ENCODE data around the gene RAB11FIP4.

The RAB11FIP4 gene

DNA sequence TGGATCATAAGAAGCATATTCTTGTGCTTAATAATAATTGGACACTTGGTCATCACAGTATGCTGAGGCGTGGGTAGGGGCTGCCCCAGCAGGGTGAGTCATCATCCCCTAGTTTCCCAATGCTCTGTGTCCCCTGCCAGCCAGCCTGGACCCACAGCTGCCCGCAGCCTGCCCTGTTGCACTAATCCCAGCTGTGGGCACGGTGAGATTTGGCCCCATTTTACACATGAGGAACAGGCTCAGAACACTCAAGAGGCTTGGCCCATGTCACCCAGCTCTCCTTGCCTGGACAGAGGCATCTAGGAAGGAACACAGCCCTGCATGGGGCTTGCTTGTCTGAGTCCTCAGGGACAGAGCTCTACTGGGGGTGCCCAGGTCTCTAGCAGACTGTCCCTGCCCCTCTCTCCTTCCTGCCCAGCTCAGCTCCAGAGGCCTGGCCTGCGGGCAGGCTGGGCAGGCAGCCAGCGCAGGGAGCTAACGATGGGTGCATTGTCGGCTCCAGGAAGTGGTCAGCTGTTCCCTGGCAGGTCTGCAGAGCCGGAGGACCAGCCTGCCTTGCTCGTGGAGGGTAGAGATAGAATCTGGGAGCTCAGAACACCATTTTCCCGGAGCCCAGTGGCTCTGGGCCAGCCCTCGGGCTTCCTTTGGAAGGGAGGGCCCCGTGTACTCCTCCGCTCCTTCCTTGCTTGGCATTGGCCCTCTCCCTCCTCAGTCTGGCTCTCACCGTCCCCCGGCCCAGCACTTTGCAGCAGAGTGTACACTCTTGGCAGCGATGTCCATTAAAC, 189.4 kb downstream of the RAB11FIP4 start:
- TF ChIP-seq, protein P1, sequence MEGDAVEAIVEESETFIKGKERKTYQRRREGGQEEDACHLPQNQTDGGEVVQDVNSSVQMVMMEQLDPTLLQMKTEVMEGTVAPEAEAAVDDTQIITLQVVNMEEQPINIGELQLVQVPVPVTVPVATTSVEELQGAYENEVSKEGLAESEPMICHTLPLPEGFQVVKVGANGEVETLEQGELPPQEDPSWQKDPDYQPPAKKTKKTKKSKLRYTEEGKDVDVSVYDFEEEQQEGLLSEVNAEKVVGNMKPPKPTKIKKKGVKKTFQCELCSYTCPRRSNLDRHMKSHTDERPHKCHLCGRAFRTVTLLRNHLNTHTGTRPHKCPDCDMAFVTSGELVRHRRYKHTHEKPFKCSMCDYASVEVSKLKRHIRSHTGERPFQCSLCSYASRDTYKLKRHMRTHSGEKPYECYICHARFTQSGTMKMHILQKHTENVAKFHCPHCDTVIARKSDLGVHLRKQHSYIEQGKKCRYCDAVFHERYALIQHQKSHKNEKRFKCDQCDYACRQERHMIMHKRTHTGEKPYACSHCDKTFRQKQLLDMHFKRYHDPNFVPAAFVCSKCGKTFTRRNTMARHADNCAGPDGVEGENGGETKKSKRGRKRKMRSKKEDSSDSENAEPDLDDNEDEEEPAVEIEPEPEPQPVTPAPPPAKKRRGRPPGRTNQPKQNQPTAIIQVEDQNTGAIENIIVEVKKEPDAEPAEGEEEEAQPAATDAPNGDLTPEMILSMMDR (IDR thresholded peaks at IDR 0.05; ENCODE audit: low read depth, low read length, missing control alignments): no peak
- no peak overlapping the region for H3K4me3 ChIP-seq (replicated peaks; ENCODE audit: low read depth, low read length)
- DNase-seq (ENCODE audit: extremely low read depth, low read depth): no peak

DNA sequence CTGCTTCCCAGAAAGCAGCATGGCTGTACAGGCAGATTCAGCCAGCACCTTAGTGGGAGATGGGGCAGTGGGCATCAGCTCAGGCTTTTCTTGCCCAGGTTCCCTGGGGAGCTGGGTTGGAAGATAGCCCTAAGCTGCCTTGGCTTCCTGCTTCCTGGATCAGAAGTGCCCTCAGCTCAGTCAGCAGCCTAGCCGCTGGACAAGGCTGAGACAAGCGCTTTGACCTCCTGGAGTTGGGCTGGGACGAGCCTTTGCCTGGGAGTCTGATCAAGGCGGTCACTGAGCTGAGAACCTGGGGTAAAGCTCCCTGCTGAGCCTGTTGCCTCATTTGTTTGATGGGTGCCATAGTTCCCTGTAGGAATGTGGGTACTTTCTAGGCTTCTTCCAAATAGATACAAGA, 190.0 kb downstream of the RAB11FIP4 start:
- no peak for DNase-seq (ENCODE audit: extremely low read depth, low read depth)

DNA sequence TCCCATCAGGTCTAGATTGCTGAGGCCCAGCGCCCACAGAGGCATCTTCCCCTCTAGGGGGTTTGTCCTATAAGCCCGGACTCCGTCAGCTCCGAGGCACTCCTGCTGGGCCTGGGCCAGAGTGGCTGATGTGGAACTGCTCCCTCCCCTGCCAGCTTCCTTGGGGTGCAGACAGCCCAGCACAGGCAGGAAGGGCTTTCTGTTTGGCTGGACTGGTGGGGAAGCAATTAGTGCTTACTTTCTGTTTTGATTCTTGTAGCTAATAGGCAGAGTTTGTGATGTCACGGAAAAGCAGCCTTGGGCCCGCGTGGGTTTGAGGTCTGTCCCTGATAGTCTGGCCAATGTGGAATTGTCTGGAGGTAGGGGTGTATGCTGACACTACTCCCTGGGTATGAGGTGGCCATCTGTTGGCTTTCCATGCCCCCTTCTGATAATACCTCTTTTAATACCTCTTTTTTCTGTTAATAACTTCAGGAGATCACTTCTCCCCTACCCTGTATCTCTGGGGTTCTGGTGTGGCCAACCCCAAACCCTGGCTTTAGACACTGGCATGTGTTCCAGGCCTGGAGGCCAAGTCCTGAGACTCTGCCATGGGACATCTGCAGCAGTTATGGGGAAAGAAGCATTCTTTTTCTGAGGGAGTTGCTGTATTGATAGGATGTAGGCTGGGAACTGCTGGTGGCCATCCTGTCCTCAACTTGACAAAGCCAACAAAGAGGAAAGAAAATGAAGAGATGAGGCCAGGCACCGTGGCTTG, 190.9 kb downstream of the RAB11FIP4 start:
- DNase-seq (ENCODE audit: extremely low read depth, low read depth): no peak
- TF ChIP-seq, protein P1 (IDR thresholded peaks at IDR 0.05; ENCODE audit: low read depth, low read length, missing control alignments): no peak
- no peak overlapping the region for H3K4me3 ChIP-seq (replicated peaks; ENCODE audit: low read depth, low read length)

More for the DNA sequence above, 190.0 kb downstream of the RAB11FIP4 start:
- TF ChIP-seq, protein P1 (IDR thresholded peaks at IDR 0.05; ENCODE audit: low read depth, low read length, missing control alignments): no peak
- no peak overlapping the region for H3K4me3 ChIP-seq (replicated peaks; ENCODE audit: low read depth, low read length)

DNA sequence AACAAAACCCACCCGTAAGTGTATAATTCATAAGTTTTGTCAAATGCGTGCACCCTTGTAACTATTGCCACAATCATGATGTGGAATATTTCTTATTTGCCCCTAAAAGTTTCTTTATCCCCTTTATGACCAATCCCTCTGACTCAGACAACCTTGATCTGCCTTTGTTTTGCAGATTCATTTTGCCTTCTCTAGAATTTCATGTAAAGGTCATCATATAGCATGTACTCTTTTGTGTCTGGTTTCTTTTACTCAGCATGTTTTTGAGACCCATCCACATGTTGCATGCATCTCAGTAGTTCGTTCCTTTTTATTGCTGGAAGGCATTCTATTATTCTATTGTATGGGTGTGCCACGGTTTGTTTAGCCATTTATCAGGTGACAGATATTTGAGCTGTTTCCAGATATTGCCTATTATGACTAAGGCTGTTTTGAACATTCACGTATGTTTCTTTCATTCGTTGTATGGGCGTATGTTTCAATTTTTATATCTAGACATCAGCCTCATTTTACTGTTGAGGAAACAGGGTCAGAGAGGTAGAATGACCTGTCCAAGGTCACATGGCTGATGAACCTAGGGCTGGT, 192.4 kb downstream of the RAB11FIP4 start:
- TF ChIP-seq, protein P1 (IDR thresholded peaks at IDR 0.05; ENCODE audit: low read depth, low read length, missing control alignments): no peak
- no peak for DNase-seq (ENCODE audit: extremely low read depth, low read depth)
- no peak overlapping the region for H3K4me3 ChIP-seq (replicated peaks; ENCODE audit: low read depth, low read length)

DNA sequence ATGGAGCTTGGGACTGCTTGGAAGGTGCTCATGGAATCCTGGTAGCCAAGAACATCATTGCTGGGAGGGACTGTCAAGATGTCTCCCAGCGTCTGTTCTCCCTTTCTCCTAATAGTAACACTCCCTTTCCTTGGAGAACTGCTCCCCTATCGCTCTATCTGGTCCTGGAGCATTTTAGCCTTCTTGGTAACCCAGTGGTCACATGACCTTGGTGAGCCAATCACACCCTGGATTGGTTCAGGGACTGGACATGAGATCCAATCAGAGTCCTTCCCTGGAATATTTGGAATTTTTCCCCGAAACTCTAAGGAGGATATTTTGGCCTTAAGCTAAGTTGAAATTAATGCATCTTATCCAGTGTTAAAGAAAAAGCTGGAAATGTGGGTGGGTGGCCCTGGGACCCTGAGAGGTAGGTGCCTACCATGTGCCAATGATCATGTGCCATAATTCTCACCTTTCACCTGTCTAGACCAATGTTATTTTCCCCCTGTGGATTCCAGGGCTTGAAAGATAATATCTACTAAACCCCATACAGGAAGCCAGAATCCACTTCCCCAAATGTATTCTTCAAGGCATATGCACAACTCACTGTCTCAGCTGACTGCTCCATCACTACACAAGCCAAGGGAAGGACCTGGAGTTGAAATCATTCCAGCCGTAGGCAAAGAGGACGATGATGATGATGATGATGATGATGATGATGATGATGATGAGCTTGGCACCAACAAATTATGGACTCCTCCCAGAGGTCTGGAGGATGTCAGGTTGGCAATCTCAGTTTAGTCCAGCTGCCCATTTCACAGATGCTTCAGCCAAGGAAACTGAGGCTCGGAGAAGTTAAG, 193.2 kb downstream of the RAB11FIP4 start:
- no peak for DNase-seq (ENCODE audit: extremely low read depth, low read depth)
- TF ChIP-seq, protein P1 (IDR thresholded peaks at IDR 0.05; ENCODE audit: low read depth, low read length, missing control alignments): no peak
- H3K4me3 ChIP-seq (replicated peaks; ENCODE audit: low read depth, low read length): no peak overlapping the region

DNA sequence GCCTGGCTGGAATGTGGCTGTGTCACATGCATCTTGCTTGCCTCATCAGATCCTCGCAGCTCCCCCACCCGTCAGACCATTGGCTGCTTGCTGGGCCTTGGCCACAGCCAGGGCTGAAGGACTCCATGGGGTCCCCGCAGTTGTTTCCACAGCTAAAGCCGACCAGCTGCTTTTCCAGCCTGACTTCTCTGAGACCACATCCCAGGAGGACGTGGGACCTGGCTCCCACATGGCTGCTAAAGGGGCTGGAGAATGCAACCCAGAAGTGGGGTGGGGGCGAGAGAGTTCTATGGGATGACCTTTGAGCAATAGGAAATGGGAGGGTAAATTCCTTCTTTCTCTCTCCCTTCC, 193.8 kb downstream of the RAB11FIP4 start:
- no peak for DNase-seq (ENCODE audit: extremely low read depth, low read depth)
- H3K4me3 ChIP-seq (replicated peaks; ENCODE audit: low read depth, low read length): no peak overlapping the region
- TF ChIP-seq, protein P1 (IDR thresholded peaks at IDR 0.05; ENCODE audit: low read depth, low read length, missing control alignments): no peak

Data from HFF-Myc (cell line).